Bronchial epithelial cell (primary cell): ENCODE measurements around the gene ATG4A. TPM values are rescaled to one million over a fixed set of nuclear protein-coding genes. Genes with fewer than 3 reads are reported as not detected.

Source experiments
- DNase-seq: peaks from one replicate; pipeline ENCODE4 v3.0.0-alpha.2; 2010; ENCODE audit warnings: low read depth
- FAIRE-seq: peaks from 2 replicates; lab custom pipeline; 2011; peaks lifted over from hg19 to GRCh38; lab: Jason Lieb, UNC
- H3K27me3 ChIP-seq: 2 replicates; pipeline ENCODE4 v1.5.1; 2011; ENCODE audit warnings: low read length; ENCODE audit not compliant: control insufficient read depth, insufficient read depth
- H3K36me3 ChIP-seq: 2 replicates; pipeline ENCODE4 v1.5.1; 2011; ENCODE audit warnings: low read length; ENCODE audit not compliant: control insufficient read depth, insufficient read depth
- H3K4me3 ChIP-seq: 2 replicates; pipeline ENCODE4 v1.5.1; 2011; ENCODE audit warnings: mild to moderate bottlenecking, low read depth, low read length, control low read depth
- CTCF ChIP-seq: IDR thresholded peaks from 2 replicates; pipeline ENCODE4 v1.5.1; 2011; ENCODE audit warnings: mild to moderate bottlenecking, moderate library complexity, low read length, control low read depth, inconsistent platforms; ENCODE audit not compliant: insufficient read depth, severe bottlenecking
- total RNA-seq: library from RNA; depleted of rRNA; stranded (reverse); fragments of >200 nt; gene quantifications from 2 replicates; pipeline ENCODE4 v1.2.1, GENCODE V29; 2014

The ATG4A gene
- total RNA-seq, 1 donor from 2014 or later = 12.4 TPM

GRCh38 chrX:108121291-108121690, 29.7 kb downstream of the ATG4A start:
- FAIRE-seq (no peak), DNase-seq (no peak)
- no peak overlapping the region for H3K4me3 ChIP-seq
- no peak for TF ChIP-seq CTCF
- no peaks in the 10 kb centered on the region for H3K36me3 ChIP-seq
- H3K27me3 ChIP-seq = no peaks in the 10 kb centered on the region

DNA sequence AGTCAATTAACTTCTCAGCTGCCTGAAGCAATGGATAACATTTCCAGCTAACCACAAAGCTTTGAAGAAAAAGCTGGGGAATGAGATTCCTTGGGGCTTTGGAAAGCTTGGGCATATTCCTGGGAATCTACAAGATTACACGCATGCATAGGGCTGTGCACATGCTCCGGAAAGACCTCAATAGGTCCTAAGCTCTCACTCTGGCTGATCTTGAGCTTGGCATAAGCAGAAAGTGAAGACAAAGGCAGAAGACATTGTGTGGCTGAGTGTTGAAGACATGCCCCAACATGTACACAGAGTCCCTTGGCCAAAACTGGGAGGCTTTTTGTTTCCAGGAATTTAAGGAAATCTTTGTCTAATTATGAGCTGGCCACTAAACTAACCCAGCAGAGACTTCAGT, 31.2 kb downstream of the ATG4A start:
- no peak for FAIRE-seq
- TF ChIP-seq CTCF = no peak
- H3K36me3 ChIP-seq = no peaks in the 10 kb centered on the region
- H3K4me3 ChIP-seq = no peak overlapping the region
- peak; percentile 83 for DNase-seq
- H3K27me3 ChIP-seq = no peaks in the 10 kb centered on the region

DNA sequence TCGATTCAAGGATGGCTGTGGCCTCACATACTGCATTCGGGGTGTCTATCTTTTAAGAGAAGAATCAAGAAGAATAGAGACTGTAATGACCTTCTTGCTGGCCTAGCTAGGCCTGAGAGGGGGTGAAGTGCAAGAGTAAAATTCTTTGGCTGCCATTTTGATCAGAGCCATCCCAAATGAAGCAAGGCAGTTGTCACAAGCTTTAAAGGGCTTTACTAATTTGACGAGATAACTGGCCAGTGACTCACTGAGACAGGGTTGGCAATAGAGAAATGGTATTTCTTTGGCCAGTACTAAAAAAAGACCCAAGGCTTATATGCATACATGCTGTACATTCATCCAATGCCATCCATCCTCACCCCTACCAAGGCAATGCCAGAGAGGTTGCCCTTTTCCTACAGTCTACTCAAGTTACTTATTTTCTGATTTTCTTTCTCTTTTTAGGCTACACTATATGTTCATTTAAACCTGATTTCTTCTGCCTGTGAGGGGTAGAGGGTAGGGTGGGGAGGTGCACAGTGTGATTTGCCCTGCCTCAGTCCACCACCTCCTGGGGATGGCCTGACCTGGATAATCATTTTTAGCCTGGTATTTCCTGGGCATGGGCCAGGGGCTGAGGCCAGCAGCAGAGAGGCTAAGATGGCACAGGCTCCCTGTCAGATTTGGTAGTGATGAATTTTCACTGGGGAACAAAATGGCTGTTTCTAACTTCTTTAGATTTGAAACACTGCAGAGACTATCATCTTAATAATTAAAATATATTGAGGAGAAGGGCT, 32.2 kb downstream of the ATG4A start:
- no peaks in the 10 kb centered on the region for H3K27me3 ChIP-seq
- DNase-seq (peak; percentile 7), FAIRE-seq (no peak)
- H3K4me3 ChIP-seq = no peak overlapping the region
- H3K36me3 ChIP-seq = no peaks in the 10 kb centered on the region
- TF ChIP-seq CTCF = no peak

GRCh38 chrX:108126661-108127060, 35.1 kb downstream of the ATG4A start:
- Histone ChIP-seq H3K36me3 (no peaks in the 10 kb centered on the region), H3K4me3 (no peak overlapping the region), H3K27me3 (no peaks in the 10 kb centered on the region)
- no peak for FAIRE-seq
- DNase-seq = no peak
- no peak for TF ChIP-seq CTCF

DNA sequence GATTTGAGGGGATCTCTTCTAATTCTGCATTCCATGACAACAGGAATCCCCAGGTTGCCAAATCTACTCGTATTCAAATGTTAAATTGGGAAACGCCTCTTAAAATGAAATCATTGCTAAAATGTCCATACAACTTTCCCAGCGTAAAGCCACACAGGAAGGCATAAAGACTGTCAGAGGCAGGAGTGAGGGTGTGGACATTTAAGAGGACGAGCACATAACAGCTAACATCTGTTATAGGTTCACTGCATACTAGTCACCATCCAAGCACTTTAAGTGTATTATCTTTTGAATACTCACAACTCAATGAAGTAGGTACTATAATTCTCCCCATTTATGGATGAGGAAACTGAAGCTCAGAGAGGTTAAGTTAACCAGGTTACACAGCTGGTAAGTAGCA, 35.6 kb downstream of the ATG4A start:
- no peak for FAIRE-seq

More for the DNA sequence above, 35.6 kb downstream of the ATG4A start:
- H3K27me3 ChIP-seq = no peaks in the 10 kb centered on the region
- H3K4me3 ChIP-seq = no peak overlapping the region
- DNase-seq = no peak
- no peak for TF ChIP-seq CTCF
- H3K36me3 ChIP-seq = no peaks in the 10 kb centered on the region
